Hematopoietic multipotent progenitor cell treated with erythropoietin and hydrocortisone succinate and interleukin-3 and kit ligand, for 8 days (in vitro differentiated cells): ENCODE results near the gene IGF2BP3.

Source experiments
- DNase-seq: peaks from one replicate; pipeline ENCODE4 v3.0.0-alpha.2; 2015

IGF2BP3 gene

GRCh38 chr7:23291957-23292560 lies 178.2 kb downstream of the IGF2BP3 start:
- no peak for DNase-seq

GRCh38 chr7:23290993-23291392 lies 179.3 kb downstream of the IGF2BP3 start:
- no peak for DNase-seq

GRCh38 chr7:23287612-23288011 lies 182.7 kb downstream of the IGF2BP3 start:
- no peak for DNase-seq

- DNase-seq: no peak
Measured at GRCh38 chr7:23285657-23286646, 184.3 kb downstream of the IGF2BP3 start.

GRCh38 chr7:23284871-23285270 lies 185.4 kb downstream of the IGF2BP3 start:
- DNase-seq: no peak

- no peak for DNase-seq
Measured at GRCh38 chr7:23283086-23283485, 187.2 kb downstream of the IGF2BP3 start.

- DNase-seq: no peak
Measured at GRCh38 chr7:23279819-23280525, 190.3 kb downstream of the IGF2BP3 start.

GRCh38 chr7:23277359-23277989 lies 192.8 kb downstream of the IGF2BP3 start:
- DNase-seq: peak; percentile 86

GRCh38 chr7:23276947-23277346 lies 193.3 kb downstream of the IGF2BP3 start:
- no peak for DNase-seq

GRCh38 chr7:23276376-23276775 lies 193.9 kb downstream of the IGF2BP3 start:
- DNase-seq: peak; percentile 64

- DNase-seq: no peak
Measured at GRCh38 chr7:23275912-23276311, 194.4 kb downstream of the IGF2BP3 start.

GRCh38 chr7:23273141-23273599 lies 197.1 kb downstream of the IGF2BP3 start:
- DNase-seq: peak; percentile 97

- DNase-seq: no peak
Measured at GRCh38 chr7:23272275-23272674, 198.0 kb downstream of the IGF2BP3 start.

GRCh38 chr7:23268746-23269145 lies 201.5 kb downstream of the IGF2BP3 start:
- DNase-seq: no peak

GRCh38 chr7:23268167-23268566 lies 202.1 kb downstream of the IGF2BP3 start:
- no peak for DNase-seq

GRCh38 chr7:23267357-23267756 lies 202.9 kb downstream of the IGF2BP3 start:
- DNase-seq: no peak

- no peak for DNase-seq
Measured at GRCh38 chr7:23266918-23267317, 203.4 kb downstream of the IGF2BP3 start.

GRCh38 chr7:23264916-23265458 lies 205.3 kb downstream of the IGF2BP3 start:
- DNase-seq: no peak

- DNase-seq: peak; percentile 78
Measured at GRCh38 chr7:23261843-23262452, 208.3 kb downstream of the IGF2BP3 start.

- no peak for DNase-seq
Measured at GRCh38 chr7:23260371-23260770, 209.9 kb downstream of the IGF2BP3 start.
